Upper lobe of left lung (tissue), 6 donors: ENCODE data around the gene SPRR5. TPM values are rescaled to one million over a fixed set of nuclear protein-coding genes. Genes with fewer than 3 reads are reported as not detected.

Experiments
- ATAC-seq, 2 donors: fragments of 200-7000 bp; cut with Tn5 transposase; one replicate each; pipeline ENCODE4 v1.9.1; 2022; ENCODE audit warnings: mild to moderate bottlenecking in 2 of 2, moderate library complexity in 2 of 2; ENCODE audit not compliant: low FRiP score in 2 of 2
- DNase-seq, 2 donors: peaks; one replicate each; pipeline ENCODE4 v3.0.0-alpha.2; 2019 to 2020
- H3K27ac ChIP-seq, 4 donors: fragments of 200-600 bp; sonication (generic); one replicate each; pipeline ENCODE4 v1.5.1; 2016 to 2019
- H3K27me3 ChIP-seq, 4 donors: fragments of 200-600 bp; sonication (generic); one replicate each; pipeline ENCODE4 v1.5.1; 2017 to 2019
- H3K36me3 ChIP-seq, 4 donors: fragments of 200-600 bp; sonication (generic); one replicate each; pipeline ENCODE4 v1.5.1; 2016 to 2019
- H3K4me1 ChIP-seq, 4 donors: fragments of 200-600 bp; sonication (generic); one replicate each; pipeline ENCODE4 v1.5.1; 2018 to 2019
- H3K4me3 ChIP-seq, 4 donors: fragments of 200-600 bp; sonication (generic); one replicate each; pipeline ENCODE4 v1.5.1; 2017 to 2019; ENCODE audit warnings: mild to moderate bottlenecking in 2 of 4, moderate library complexity in 1 of 4
- H3K9me3 ChIP-seq, 4 donors: fragments of 200-600 bp; sonication (generic); one replicate each; pipeline ENCODE4 v1.5.1; 2018 to 2019
- CTCF ChIP-seq, 6 experiments: fragments of 450-650 bp in 4 of 6; fragments of 200-600 bp in 2 of 6; sonication (generic) in 2 of 6; IDR thresholded peaks; one replicate each; pipeline ENCODE4 v1.5.1; 2016 to 2019; ENCODE audit warnings: antibody characterized with exemption in 6 of 6
- EP300 ChIP-seq, 4 donors: sonication (generic); formaldehyde crosslinking; IDR thresholded peaks; one replicate each; pipeline ENCODE4 v1.5.1; 2017; ENCODE audit warnings: antibody characterized with exemption in 4 of 4, control low read depth in 2 of 4
- POLR2A ChIP-seq, 4 donors: fragments of 450-650 bp; IDR thresholded peaks; one replicate each; pipeline ENCODE4 v1.5.1; 2016 to 2017; ENCODE audit warnings: antibody characterized with exemption in 4 of 4, mild to moderate bottlenecking in 2 of 4
- POLR2AphosphoS5 ChIP-seq, 2 donors: sonication (generic); formaldehyde crosslinking; IDR thresholded peaks; one replicate each; pipeline ENCODE4 v1.5.1; 2017; ENCODE audit warnings: antibody characterized with exemption in 2 of 2
- WGBS, 2 donors: methylation state at CpG; one replicate each; pipeline ENCODE4 v1.1.5; 2017 to 2018; 5-methylcytosine and 5-hydroxymethylcytosine counted together
- total RNA-seq, 6 donors: library from RNA; depleted of rRNA in 4 of 6; stranded (reverse); fragments of >200 nt in 4 of 6; gene quantifications; one replicate each; pipeline versions ENCODE4 v1.1.0 to v1.2.1, GENCODE V29; 2016 to 2021
- donor health status: DM: no; HTN: no; CAD: no; lungs with moderate emphysema.
- donor health status: DM: no; HTN: yes; CAD: no; lungs with severe emphysema.

The SPRR5 gene
- total RNA-seq, 6 donors from 2014 or later: not detected

- DNase-seq: peak in 1 of 2 donors; percentile 33
- no peaks in the 10 kb centered on the region for H3K36me3 ChIP-seq
- peak in 1 of 2 donors; percentile 39 for ATAC-seq
- TF ChIP-seq CTCF (IDR thresholded peaks at IDR 0.05): no peak
- peak in 1 of 4 donors; percentile 29 for TF ChIP-seq EP300 (IDR thresholded peaks at IDR 0.05)
- H3K4me1 ChIP-seq: no peaks in the 10 kb centered on the region
- no peak overlapping the region for H3K27ac ChIP-seq
- WGBS, 2 donors: 53 to 55% methylated on average over 5 of the region's 5 CpGs
- H3K9me3 ChIP-seq: no peaks in the 10 kb centered on the region
- H3K27me3 ChIP-seq: no peaks in the 10 kb centered on the region
- no peak overlapping the region for H3K4me3 ChIP-seq
Measured at GRCh38 chr1:152912900-152913299, 34.1 kb upstream of the SPRR5 start.

GRCh38 chr1:152917794-152918193, 29.2 kb upstream of the SPRR5 start:
- no peaks in the 10 kb centered on the region for H3K27me3 ChIP-seq
- no peaks in the 10 kb centered on the region for H3K4me1 ChIP-seq
- TF ChIP-seq CTCF (IDR thresholded peaks at IDR 0.05) (peak in 1 of 6 experiments; percentile 15), EP300 (IDR thresholded peaks at IDR 0.05) (no peak)
- ATAC-seq (peak in 1 of 2 donors; percentile 45), DNase-seq (no peak)
- no peak overlapping the region for H3K4me3 ChIP-seq
- no peaks in the 10 kb centered on the region for H3K36me3 ChIP-seq
- no peak overlapping the region for H3K27ac ChIP-seq
- H3K9me3 ChIP-seq: no peaks in the 10 kb centered on the region
- 12 to 21% methylated on average over 3 of the region's 3 CpGs for WGBS, 2 donors

GRCh38 chr1:152919071-152919470, 27.9 kb upstream of the SPRR5 start:
- TF ChIP-seq CTCF (IDR thresholded peaks at IDR 0.05): no peak
- TF ChIP-seq POLR2AphosphoS5 (IDR thresholded peaks at IDR 0.05): no peak
- no peak for TF ChIP-seq EP300 (IDR thresholded peaks at IDR 0.05)
- Histone ChIP-seq H3K27me3 (no peaks in the 10 kb centered on the region), H3K4me1 (no peaks in the 10 kb centered on the region), H3K4me3 (no peak overlapping the region), H3K36me3 (no peaks in the 10 kb centered on the region), H3K27ac (no peak overlapping the region), H3K9me3 (no peaks in the 10 kb centered on the region)
- DNase-seq (no peak), ATAC-seq (no peak)

- Histone ChIP-seq H3K27ac (no peak overlapping the region), H3K4me1 (no peaks in the 10 kb centered on the region), H3K27me3 (no peaks in the 10 kb centered on the region), H3K4me3 (no peak overlapping the region), H3K36me3 (no peaks in the 10 kb centered on the region), H3K9me3 (no peaks in the 10 kb centered on the region)
- ATAC-seq (peak in 1 of 2 donors; percentile 22), DNase-seq (no peak)
- WGBS, 2 donors: 30 to 40% methylated on average over 2 of the region's 2 CpGs
- no peak for TF ChIP-seq POLR2A (IDR thresholded peaks at IDR 0.05)
- no peak for TF ChIP-seq POLR2AphosphoS5 (IDR thresholded peaks at IDR 0.05)
- TF ChIP-seq EP300 (IDR thresholded peaks at IDR 0.05): no peak
- TF ChIP-seq CTCF (IDR thresholded peaks at IDR 0.05): no peak
Measured at GRCh38 chr1:152924191-152924590, 22.8 kb upstream of the SPRR5 start.

GRCh38 chr1:152926091-152926490, 20.9 kb upstream of the SPRR5 start:
- ATAC-seq (peak in 1 of 2 donors; percentile 46), DNase-seq (no peak)
- Histone ChIP-seq H3K4me3 (no peak overlapping the region), H3K27ac (no peak overlapping the region), H3K27me3 (no peaks in the 10 kb centered on the region), H3K36me3 (no peaks in the 10 kb centered on the region), H3K4me1 (no peaks in the 10 kb centered on the region), H3K9me3 (no peaks in the 10 kb centered on the region)
- TF ChIP-seq POLR2AphosphoS5 (IDR thresholded peaks at IDR 0.05): no peak
- peak in 3 of 6 experiments; percentile 24 to 42 (median 30) for TF ChIP-seq CTCF (IDR thresholded peaks at IDR 0.05)
- no peak for TF ChIP-seq POLR2A (IDR thresholded peaks at IDR 0.05)
- TF ChIP-seq EP300 (IDR thresholded peaks at IDR 0.05): no peak
- WGBS, 2 donors: 61 to 68% methylated on average over 3 of the region's 3 CpGs
